Activated CD8-positive, alpha-beta memory T cell treated with anti-CD3 and anti-CD28 coated beads for 4 hours (primary cell): Measurements from ENCODE around the gene KRT73.

Experiments used
- DNase-seq, 2 donors: peaks; one replicate each; pipeline ENCODE4 v3.0.0-alpha.2; 2020; ENCODE audit warnings: low read depth in 2 of 2

Gene KRT73

DNA sequence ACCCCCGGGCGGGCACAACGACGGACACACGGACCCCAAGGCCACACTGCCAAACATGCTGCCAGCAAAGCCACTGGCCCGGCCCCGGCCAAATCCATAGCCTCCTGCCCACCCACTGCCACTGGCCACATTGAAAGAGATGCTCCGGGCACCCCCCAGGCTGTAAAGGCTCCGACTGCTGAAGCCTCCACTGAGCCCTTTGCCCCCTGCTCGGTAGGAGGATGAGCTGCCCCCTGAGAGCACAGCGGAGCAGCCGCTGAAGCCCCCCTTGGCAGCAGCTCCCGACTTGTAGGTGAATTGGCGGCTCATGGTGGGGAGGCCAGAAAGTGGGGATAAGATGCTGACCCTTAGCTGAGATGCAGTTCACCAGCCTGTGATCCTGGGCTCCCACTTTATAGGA lies at the start of gene KRT73:
Gene KRT73, minus strand, starts transcription at position 344 of the 400 bp plus-strand sequence. Its CDS starts 35 bp downstream, at position 309.
- DNase-seq = no peak

- no peak for DNase-seq
These were observed 49.6 kb upstream of the KRT73 start for GRCh38 chr12:52667931-52668330.

DNA sequence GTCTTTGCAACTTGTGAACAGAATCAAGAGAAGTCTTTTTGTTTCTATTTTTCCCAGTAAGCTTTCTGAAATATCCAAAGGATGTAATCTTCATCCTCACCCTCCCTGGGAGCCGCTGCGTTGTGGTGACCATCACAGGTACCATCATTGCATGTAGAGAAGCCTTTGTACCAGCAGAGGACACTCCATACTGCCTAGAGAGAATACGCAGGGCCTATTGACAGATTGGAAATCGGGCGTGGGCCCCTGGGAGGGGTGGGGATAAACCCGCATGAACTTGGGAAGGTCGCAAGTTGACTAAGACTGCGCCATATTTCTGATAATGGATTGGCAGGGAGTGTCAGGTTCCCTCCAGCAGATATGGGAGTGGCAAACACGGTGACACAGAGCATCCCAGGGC lies 49.1 kb upstream of the KRT73 start:
- DNase-seq = no peak

DNA sequence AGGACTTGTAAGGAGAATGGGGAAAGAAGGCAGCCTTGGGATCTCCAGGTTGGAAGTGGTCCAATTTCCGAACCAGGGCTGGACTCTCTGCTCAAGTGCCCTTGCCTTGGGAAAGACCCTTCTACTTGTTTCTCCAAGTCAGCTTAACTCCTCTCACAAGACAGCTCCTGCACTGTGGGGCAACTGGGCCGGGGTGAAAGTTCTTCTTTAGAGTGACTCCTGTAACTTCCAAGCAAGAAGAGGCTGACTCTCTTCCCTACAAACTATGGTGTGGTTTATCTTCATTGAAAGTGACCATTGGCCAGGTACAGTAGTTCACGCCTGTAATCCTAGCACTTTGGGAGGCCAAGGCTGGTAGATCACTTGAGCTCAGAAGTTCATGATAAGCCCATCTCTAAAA lies 48.1 kb upstream of the KRT73 start:
- DNase-seq = no peak

- DNase-seq = no peak
These were observed 45.1 kb upstream of the KRT73 start for GRCh38 chr12:52663420-52663819.

GRCh38 chr12:52662918-52663229 lies 44.5 kb upstream of the KRT73 start:
- DNase-seq = no peak

- DNase-seq = no peak
These were observed 43.9 kb upstream of the KRT73 start for GRCh38 chr12:52662093-52662917.

GRCh38 chr12:52661668-52662067 lies 43.3 kb upstream of the KRT73 start:
- no peak for DNase-seq

DNA sequence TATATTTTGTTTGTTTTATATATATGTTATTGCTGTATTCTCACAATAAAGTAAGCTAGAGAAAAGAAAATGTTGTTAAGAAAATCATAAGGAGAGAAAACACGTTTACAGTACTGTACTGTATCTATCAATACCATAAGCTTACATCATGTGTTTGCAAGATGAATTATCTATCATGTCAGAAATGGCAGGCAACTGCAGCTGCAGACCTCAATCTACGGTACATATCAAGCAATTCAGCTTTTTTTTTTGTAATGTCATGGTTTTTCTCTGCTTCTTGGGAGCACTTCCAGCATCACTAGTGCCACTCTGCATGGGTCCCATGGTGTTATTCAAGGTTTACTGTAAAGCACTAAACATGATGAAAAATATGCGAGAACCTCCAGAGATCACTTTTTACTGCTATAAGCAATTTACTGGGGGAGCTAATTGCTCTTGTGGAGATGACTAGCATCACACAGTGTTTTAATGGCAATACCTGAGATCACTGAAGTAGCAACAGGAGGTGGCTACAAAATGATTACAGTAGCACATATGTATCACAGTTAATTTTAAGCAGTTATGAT lies 42.7 kb upstream of the KRT73 start:
- DNase-seq = no peak

GRCh38 chr12:52659951-52660350 lies 41.6 kb upstream of the KRT73 start:
- no peak for DNase-seq

GRCh38 chr12:52659395-52659794 lies 41.0 kb upstream of the KRT73 start:
- DNase-seq = no peak

DNA sequence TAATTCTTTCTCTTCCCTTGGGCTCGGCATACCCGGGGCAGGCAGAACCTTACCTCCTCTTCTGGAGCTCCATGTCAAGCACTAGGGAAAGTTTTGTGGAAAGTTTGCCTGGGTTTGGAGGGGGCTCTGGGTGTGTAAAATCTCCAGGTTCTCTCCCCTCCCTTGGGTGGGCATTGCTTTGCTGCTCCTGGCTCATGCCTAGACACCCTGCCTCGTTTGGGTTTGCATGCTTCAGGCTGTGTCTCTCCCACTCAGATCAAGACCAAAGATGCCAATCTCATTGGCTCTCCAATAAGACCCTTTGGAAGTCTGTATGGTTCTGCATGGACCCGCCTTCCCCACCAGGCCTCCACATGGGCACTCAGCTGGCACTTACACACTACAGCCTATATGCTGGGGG lies 39.8 kb upstream of the KRT73 start:
- DNase-seq = no peak

GRCh38 chr12:52657250-52657902 lies 39.0 kb upstream of the KRT73 start:
- DNase-seq = no peak

DNA sequence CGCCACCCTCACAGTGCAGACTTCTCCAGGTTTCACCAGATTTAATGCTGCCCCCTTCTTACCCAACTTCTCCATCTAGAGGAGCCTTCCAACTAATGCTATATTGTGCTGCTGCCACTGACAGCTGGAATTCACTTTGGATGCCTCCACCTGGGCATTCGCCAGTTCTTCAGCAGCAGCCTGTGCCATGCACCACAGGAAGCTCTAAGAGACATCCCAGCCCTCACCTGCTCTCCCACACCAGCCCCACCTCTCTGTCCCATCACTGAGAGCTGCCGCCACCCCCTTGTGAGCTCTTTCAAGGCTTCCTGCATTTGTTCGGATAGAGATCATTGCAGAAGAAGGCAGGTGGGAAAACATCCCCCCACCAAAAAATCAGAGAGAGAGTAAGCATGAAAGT lies 38.3 kb upstream of the KRT73 start:
- DNase-seq = no peak

DNA sequence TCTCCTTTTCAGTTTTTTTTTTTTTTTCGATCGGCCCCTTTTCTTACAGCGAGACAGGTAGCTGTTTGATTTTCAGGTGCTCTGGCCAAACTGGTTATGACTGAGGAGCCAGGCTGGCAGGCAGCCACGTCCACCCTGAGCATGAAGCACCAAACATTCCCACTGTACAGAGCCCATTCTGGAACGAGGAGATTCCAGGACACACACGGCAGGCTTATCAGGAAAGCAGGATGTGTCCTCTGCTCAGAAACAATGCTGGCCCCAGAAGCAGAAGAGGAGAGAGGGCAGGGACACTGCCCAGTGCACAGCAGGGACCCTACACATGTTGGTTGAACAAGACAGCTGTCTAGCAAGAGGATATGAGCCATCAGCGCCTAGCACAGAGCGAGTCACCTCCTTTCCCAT lies 37.4 kb upstream of the KRT73 start:
- no peak for DNase-seq

- no peak for DNase-seq
These were observed 36.9 kb upstream of the KRT73 start for GRCh38 chr12:52655251-52655650.

- no peak for DNase-seq
These were observed 33.4 kb upstream of the KRT73 start, which contains the start of gene KRT2 for GRCh38 chr12:52651726-52652261. KRT2 (minus strand) TSS chr12:52652211; CDS start chr12:52652142, 69 bp downstream.

DNA sequence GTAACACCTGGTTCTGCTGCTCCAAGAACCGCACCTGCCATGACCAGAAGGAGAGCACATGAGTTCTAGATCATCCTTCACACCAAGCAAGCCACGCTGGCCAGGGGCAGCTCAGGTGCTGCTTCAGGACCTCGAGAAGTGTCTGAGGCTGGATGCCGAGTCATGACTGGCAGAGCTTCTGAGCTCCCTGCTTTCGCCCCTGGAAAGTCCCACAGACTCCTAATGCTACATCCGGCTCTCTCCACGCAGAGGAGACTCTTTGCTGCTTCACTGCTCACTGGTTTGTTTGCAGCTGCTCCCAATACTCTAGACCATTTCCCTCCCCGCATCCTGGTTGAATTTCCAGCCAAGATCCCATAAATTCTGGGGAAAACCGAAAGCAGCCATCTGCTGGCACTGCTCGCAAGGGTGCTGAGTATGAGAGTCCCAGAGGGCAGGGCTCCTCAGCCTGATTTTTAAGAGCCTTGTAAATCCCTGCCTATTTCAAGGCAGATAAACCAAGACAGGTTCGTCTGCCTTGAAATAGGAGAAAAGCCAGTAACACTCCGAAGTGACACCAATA lies 32.2 kb upstream of the KRT73 start:
- no peak for DNase-seq

- DNase-seq = no peak
These were observed 30.7 kb upstream of the KRT73 start for GRCh38 chr12:52649066-52649465.

GRCh38 chr12:52648012-52648550 lies 29.7 kb upstream of the KRT73 start:
- no peak for DNase-seq

GRCh38 chr12:52647601-52648000 lies 29.2 kb upstream of the KRT73 start:
- no peak for DNase-seq

DNA sequence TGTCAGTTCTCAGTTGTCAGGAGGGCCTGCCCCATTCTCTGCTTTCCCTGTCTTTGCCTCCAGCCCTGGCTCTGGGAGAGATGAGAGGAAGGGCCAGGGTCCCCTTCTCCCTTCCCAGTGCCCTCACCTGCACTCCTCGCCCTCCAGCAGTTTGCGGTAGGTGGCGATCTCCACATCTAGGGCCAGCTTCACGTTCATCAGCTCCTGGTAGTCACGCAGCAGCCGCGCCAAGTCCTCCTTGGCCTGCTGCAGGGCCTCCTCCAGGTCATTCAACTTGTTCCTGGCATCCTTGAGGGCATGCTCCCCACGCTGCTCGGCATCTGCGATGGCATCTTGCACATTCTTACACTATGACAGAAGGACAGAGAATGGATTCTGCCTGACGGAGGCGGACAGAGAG lies 28.3 kb upstream of the KRT73 start:
- no peak for DNase-seq
